Measurements from ENCODE around the gene ZNF428. TPM values are rescaled to one million over a fixed set of nuclear protein-coding genes. Genes with fewer than 3 reads are reported as not detected.

The ZNF428 gene
- total RNA-seq, 2 experiments from 2014 or later = 28.5 to 98.1 TPM

- intact Hi-C loops (cut with micrococcal nuclease; ENCODE audit: unreplicated experiment) = loop anchor here (10.0 kb wide), 2 partner anchors 58 to 148 kb away; partner anchors contain the start of gene ZNF575
- no TSS peak for BruUV-seq (replicated peaks)
- TF ChIP-seq CTCF (conservative IDR thresholded peaks at IDR 0.05; ENCODE audit: low read length) = no peak
- no peak for TF ChIP-seq EZH2phosphoT487 (IDR thresholded peaks at IDR 0.05; ENCODE audit: borderline replicate concordance, low read depth, low read length)
- no peak for DNase-seq (ENCODE audit: low spot score)
- Histone ChIP-seq H3K4me2 (ENCODE audit: low read length) (no peak overlapping the region), H3K36me3 (ENCODE audit: insufficient read depth, low read length) (peaks cover 5% of the 10 kb centered on the region; the same call in 1 of the 2 replicates), H3K27ac (ENCODE audit: low read depth, low read length, poor library complexity, severe bottlenecking) (no peak overlapping the region), H3K4me1 (ENCODE audit: insufficient read depth, low read length, poor library complexity, severe bottlenecking) (peaks cover 14% of the 10 kb centered on the region), H3K4me3 (ENCODE audit: low read depth, low read length, poor library complexity, severe bottlenecking) (no peak overlapping the region), H3K9me3 (ENCODE audit: low read length) (no peaks in the 10 kb centered on the region), H2AFZ (ENCODE audit: low read length) (no peak overlapping the region), H3K9me2 (ENCODE audit: insufficient read depth, low read length) (no peaks in the 10 kb centered on the region), H4K20me1 (ENCODE audit: insufficient read depth, low read length) (no peaks in the 10 kb centered on the region), H3K79me2 (ENCODE audit: insufficient read depth, low read depth, low read length) (peaks cover 20% of the 10 kb centered on the region)
- ChIA-PET CTCF (ENCODE audit: unreplicated experiment) (interaction anchor here (0.9 kb wide), 1 partner anchor 37 kb away, joined by 4 read pairs; no protein-coding TSS in a partner anchor), POLR2A (no interaction called here)
Observed at GRCh38 chr19:43592800-43593350, 26.6 kb downstream of the ZNF428 start.

- DNase-seq (ENCODE audit: low spot score) = no peak
- no peak for TF ChIP-seq EZH2phosphoT487 (IDR thresholded peaks at IDR 0.05; ENCODE audit: borderline replicate concordance, low read depth, low read length)
- no peak for TF ChIP-seq CTCF (conservative IDR thresholded peaks at IDR 0.05; ENCODE audit: low read length)
- no peaks in the 10 kb centered on the region for H3K9me2 ChIP-seq (ENCODE audit: insufficient read depth, low read length)
- H4K20me1 ChIP-seq (ENCODE audit: insufficient read depth, low read length) = no peaks in the 10 kb centered on the region
- intact Hi-C loops (cut with micrococcal nuclease; ENCODE audit: unreplicated experiment) = loop anchor here (10.0 kb wide), 2 partner anchors 57 to 147 kb away; partner anchors contain the start of gene ZNF575
- peaks cover 13% of the 10 kb centered on the region for H3K79me2 ChIP-seq (ENCODE audit: insufficient read depth, low read depth, low read length)
- no peak overlapping the region for H3K27ac ChIP-seq (ENCODE audit: low read depth, low read length, poor library complexity, severe bottlenecking)
- no peaks in the 10 kb centered on the region for H3K9me3 ChIP-seq (ENCODE audit: low read length)
- H3K36me3 ChIP-seq (ENCODE audit: insufficient read depth, low read length) = peaks cover 5% of the 10 kb centered on the region; the same call in 1 of the 2 replicates
- no peak overlapping the region for H3K4me3 ChIP-seq (ENCODE audit: low read depth, low read length, poor library complexity, severe bottlenecking)
- H2AFZ ChIP-seq (ENCODE audit: low read length) = no peak overlapping the region
- no peak overlapping the region for H3K4me2 ChIP-seq (ENCODE audit: low read length)
- ChIA-PET POLR2A (no interaction called here), CTCF (ENCODE audit: unreplicated experiment) (no interaction called here)
- no TSS peak for BruUV-seq (replicated peaks)
- peaks cover 8% of the 10 kb centered on the region for H3K4me1 ChIP-seq (ENCODE audit: insufficient read depth, low read length, poor library complexity, severe bottlenecking)
Observed at GRCh38 chr19:43591904-43592772, 27.3 kb downstream of the ZNF428 start.
